GM19372 (cell line): ENCODE data around the gene SLC7A8.

Experiments
- ATAC-seq: cut with Tn5 transposase; IDR thresholded peaks from one replicate; pipeline ENCODE4 v1.9.1; 2021; ENCODE audit warnings: mild to moderate bottlenecking, low read depth, moderate library complexity; ENCODE audit not compliant: unreplicated experiment

The SLC7A8 gene

GRCh38 chr14:23101986-23102625 lies 81.4 kb downstream of the SLC7A8 start:
- ATAC-seq: no peak

- ATAC-seq: no peak
These were observed 82.1 kb downstream of the SLC7A8 start for GRCh38 chr14:23101213-23101970.

- ATAC-seq: no peak
These were observed 84.1 kb downstream of the SLC7A8 start for GRCh38 chr14:23099212-23099861.

- no peak for ATAC-seq
These were observed 85.7 kb downstream of the SLC7A8 start for GRCh38 chr14:23097786-23098185.

GRCh38 chr14:23095196-23096108 lies 88.0 kb downstream of the SLC7A8 start, which contains the start of gene C14orf119:
Gene C14orf119, plus strand, starts transcription at chr14:23095505. Its CDS starts 2,154 bp downstream, at chr14:23097659.
- peak; percentile 89 for ATAC-seq

- ATAC-seq: peak; percentile 35
These were observed 88.7 kb downstream of the SLC7A8 start, which contains the start of gene ACIN1 for GRCh38 chr14:23094666-23095195. Gene ACIN1, minus strand, starts transcription at chr14:23095136. Its CDS starts 24 bp downstream, at chr14:23095112.

- ATAC-seq: no peak
These were observed 89.3 kb downstream of the SLC7A8 start for GRCh38 chr14:23093991-23094665.

- ATAC-seq: no peak
These were observed 89.9 kb downstream of the SLC7A8 start for GRCh38 chr14:23093526-23093925.

GRCh38 chr14:23093104-23093503 lies 90.4 kb downstream of the SLC7A8 start:
- ATAC-seq: no peak

GRCh38 chr14:23091294-23092225 lies 91.9 kb downstream of the SLC7A8 start:
- no peak for ATAC-seq

- ATAC-seq: no peak
These were observed 93.2 kb downstream of the SLC7A8 start for GRCh38 chr14:23090254-23090636.

- no peak for ATAC-seq
These were observed 93.8 kb downstream of the SLC7A8 start for GRCh38 chr14:23089498-23090253.

- ATAC-seq: no peak
These were observed 96.9 kb downstream of the SLC7A8 start for GRCh38 chr14:23086565-23086964.

GRCh38 chr14:23085458-23085857 lies 98.0 kb downstream of the SLC7A8 start:
- ATAC-seq: no peak

GRCh38 chr14:23080474-23080873 lies 103.0 kb downstream of the SLC7A8 start:
- no peak for ATAC-seq

- ATAC-seq: no peak
These were observed 103.7 kb downstream of the SLC7A8 start for GRCh38 chr14:23079716-23080115.

GRCh38 chr14:23078692-23079116 lies 104.8 kb downstream of the SLC7A8 start:
- no peak for ATAC-seq

- ATAC-seq: no peak
These were observed 105.5 kb downstream of the SLC7A8 start for GRCh38 chr14:23077962-23078361.
